IMR-90 (cell line): ENCODE measurements around the gene CDR2L.

Experiments
- BHLHE40 ChIP-seq: fragments of 150-350 bp; IDR thresholded peaks from 2 replicates; pipeline ENCODE4 v1.6.1; 2016; ENCODE audit warnings: mild to moderate bottlenecking, low read depth, low read length
- CEBPB ChIP-seq: IDR thresholded peaks from 2 replicates; pipeline ENCODE4 v1.6.1; 2012; ENCODE audit warnings: low read depth, low read length, improper control_type of control experiment
- CHD1 ChIP-seq: IDR thresholded peaks from 2 replicates; pipeline ENCODE4 v1.6.1; 2012; ENCODE audit warnings: low read depth, low read length, improper control_type of control experiment
- MXI1 ChIP-seq: IDR thresholded peaks from 2 replicates; pipeline ENCODE4 v1.6.1; 2012; ENCODE audit warnings: low read depth, mild to moderate bottlenecking, low read length, moderate library complexity, borderline replicate concordance
- NFE2L2 ChIP-seq: fragments of 150-350 bp; IDR thresholded peaks from 2 replicates; pipeline ENCODE4 v1.6.1; 2016; ENCODE audit warnings: low read depth, mild to moderate bottlenecking, low read length
- POLR2A ChIP-seq: IDR thresholded peaks from 2 replicates; pipeline ENCODE4 v1.6.1; 2012; ENCODE audit warnings: mild to moderate bottlenecking, low read depth, low read length
- RCOR1 ChIP-seq: IDR thresholded peaks from 2 replicates; pipeline ENCODE4 v1.6.1; 2012; ENCODE audit warnings: mild to moderate bottlenecking, low read length, improper control_type of control experiment; ENCODE audit not compliant: insufficient replicate concordance
- RFX5 ChIP-seq: IDR thresholded peaks from 2 replicates; pipeline ENCODE4 v1.8.0; 2012; ENCODE audit warnings: low read depth, mild to moderate bottlenecking, low read length, moderate library complexity
- SMC3 ChIP-seq: fragments of 150-350 bp; IDR thresholded peaks from 2 replicates; pipeline ENCODE4 v1.6.1; 2016; ENCODE audit warnings: low read depth, mild to moderate bottlenecking, antibody characterized with exemption, low read length, moderate library complexity
- TF ChIP-seq, protein P1 (sequence below): conservative IDR thresholded peaks from 2 replicates; pipeline ENCODE4 v1.5.1; 2012; ENCODE audit warnings: mild to moderate bottlenecking, low read depth, low read length, improper control_type of control experiment
- TF ChIP-seq, protein P2 (sequence below): fragments of 150-350 bp; IDR thresholded peaks from 2 replicates; pipeline ENCODE4 v1.6.1; 2016; ENCODE audit warnings: low read depth, mild to moderate bottlenecking, low read length, moderate library complexity, borderline replicate concordance
- TF ChIP-seq, protein P3 (sequence below): fragments of 150-350 bp; IDR thresholded peaks from 2 replicates; pipeline ENCODE4 v1.6.1; 2017; ENCODE audit warnings: mild to moderate bottlenecking, antibody characterized with exemption, low read length, low read depth

DNA sequence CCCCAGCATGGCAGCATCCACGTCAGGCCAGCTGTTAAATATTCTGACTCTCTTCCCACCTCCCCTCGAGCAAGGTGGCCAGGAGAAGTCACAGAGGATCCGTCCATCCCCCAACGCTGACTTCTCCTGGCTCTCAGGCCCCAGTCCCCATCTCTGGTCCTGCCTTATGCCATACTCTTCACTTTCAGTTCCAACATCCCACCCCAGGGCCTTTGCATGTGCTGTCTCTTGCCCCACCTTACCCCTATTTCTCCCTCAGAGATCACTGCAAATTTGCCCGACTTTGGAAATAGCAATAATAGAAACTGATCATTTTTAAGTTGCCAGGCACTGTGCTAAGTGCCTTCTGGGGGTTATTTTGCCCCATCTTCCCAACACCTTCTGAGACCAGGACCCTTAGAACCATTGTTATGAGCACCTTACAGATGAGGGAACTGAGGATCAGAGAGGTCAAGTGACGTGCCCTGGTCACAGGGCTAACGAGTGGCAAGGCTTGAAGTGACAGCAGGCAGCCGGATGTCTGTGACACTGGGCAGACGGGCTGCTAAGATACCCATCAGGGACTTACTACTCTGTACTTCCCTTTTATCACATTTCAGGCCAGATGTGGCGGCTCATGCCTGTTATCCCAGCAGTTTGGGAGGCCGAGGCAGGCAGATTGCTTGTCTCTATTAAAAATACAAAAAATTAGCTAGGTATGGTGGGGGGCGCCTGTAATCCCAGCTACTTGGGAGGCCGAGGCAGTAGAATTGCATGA, 32.6 kb upstream of the CDR2L start:
- TF ChIP-seq, protein P1, sequence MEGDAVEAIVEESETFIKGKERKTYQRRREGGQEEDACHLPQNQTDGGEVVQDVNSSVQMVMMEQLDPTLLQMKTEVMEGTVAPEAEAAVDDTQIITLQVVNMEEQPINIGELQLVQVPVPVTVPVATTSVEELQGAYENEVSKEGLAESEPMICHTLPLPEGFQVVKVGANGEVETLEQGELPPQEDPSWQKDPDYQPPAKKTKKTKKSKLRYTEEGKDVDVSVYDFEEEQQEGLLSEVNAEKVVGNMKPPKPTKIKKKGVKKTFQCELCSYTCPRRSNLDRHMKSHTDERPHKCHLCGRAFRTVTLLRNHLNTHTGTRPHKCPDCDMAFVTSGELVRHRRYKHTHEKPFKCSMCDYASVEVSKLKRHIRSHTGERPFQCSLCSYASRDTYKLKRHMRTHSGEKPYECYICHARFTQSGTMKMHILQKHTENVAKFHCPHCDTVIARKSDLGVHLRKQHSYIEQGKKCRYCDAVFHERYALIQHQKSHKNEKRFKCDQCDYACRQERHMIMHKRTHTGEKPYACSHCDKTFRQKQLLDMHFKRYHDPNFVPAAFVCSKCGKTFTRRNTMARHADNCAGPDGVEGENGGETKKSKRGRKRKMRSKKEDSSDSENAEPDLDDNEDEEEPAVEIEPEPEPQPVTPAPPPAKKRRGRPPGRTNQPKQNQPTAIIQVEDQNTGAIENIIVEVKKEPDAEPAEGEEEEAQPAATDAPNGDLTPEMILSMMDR, result no peak
- TF ChIP-seq POLR2A (no peak), CEBPB (no peak), CHD1 (no peak), RFX5 (no peak), NFE2L2 (no peak), BHLHE40 (no peak), MXI1 (no peak), SMC3 (no peak), RCOR1 (no peak)
- TF ChIP-seq, protein P2, sequence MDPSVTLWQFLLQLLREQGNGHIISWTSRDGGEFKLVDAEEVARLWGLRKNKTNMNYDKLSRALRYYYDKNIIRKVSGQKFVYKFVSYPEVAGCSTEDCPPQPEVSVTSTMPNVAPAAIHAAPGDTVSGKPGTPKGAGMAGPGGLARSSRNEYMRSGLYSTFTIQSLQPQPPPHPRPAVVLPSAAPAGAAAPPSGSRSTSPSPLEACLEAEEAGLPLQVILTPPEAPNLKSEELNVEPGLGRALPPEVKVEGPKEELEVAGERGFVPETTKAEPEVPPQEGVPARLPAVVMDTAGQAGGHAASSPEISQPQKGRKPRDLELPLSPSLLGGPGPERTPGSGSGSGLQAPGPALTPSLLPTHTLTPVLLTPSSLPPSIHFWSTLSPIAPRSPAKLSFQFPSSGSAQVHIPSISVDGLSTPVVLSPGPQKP, result no peak
- TF ChIP-seq, protein P3, sequence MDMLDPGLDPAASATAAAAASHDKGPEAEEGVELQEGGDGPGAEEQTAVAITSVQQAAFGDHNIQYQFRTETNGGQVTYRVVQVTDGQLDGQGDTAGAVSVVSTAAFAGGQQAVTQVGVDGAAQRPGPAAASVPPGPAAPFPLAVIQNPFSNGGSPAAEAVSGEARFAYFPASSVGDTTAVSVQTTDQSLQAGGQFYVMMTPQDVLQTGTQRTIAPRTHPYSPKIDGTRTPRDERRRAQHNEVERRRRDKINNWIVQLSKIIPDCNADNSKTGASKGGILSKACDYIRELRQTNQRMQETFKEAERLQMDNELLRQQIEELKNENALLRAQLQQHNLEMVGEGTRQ, result no peak
